ENCODE measurements around the gene FAM53B.

GRCh38 chr10:124666494-124666893, 77.7 kb downstream of the FAM53B start:
- TF ChIP-seq EZH2 (IDR thresholded peaks at IDR 0.05; ENCODE audit: insufficient read depth, poor library complexity, severe bottlenecking) (no peak), EZH2phosphoT487 (IDR thresholded peaks at IDR 0.05; ENCODE audit: insufficient read depth, low read depth) (no peak)
